Liver (tissue), 3 donors: ENCODE measurements around the gene BCKDHB.

ENCODE experiments used
- CTCF ChIP-seq: fragments of 150-350 bp; IDR thresholded peaks from 2 replicates; pipeline ENCODE4 v1.5.1; 2017; ENCODE audit warnings: improper control_type of control experiment, low read depth, low read length; ENCODE audit not compliant: missing input control
- EGR1 ChIP-seq, 2 donors: IDR thresholded peaks; 2 replicates each; pipeline ENCODE4 v1.6.1; 2016 to 2018; ENCODE audit warnings: antibody characterized with exemption in 2 of 2, low read depth in 2 of 2
- GABPA ChIP-seq, 2 donors: IDR thresholded peaks in 1 of 2; conservative IDR thresholded peaks in 1 of 2; 2 replicates each; pipeline ENCODE4 v1.6.1; 2016; ENCODE audit warnings: antibody characterized with exemption in 2 of 2, mild to moderate bottlenecking in 1 of 2, moderate library complexity in 1 of 2
- HNF4G ChIP-seq: IDR thresholded peaks from 2 replicates; pipeline ENCODE4 v1.6.1; 2016; ENCODE audit warnings: antibody characterized with exemption
- JUND ChIP-seq, 2 donors: IDR thresholded peaks; 2 replicates each; pipeline ENCODE4 v1.6.1; 2016; ENCODE audit warnings: antibody characterized with exemption in 2 of 2
- MAX ChIP-seq: IDR thresholded peaks from 2 replicates; pipeline ENCODE4 v1.6.1; 2016; ENCODE audit warnings: antibody characterized with exemption
- RAD21 ChIP-seq, 2 donors: IDR thresholded peaks; 2 replicates each; pipeline ENCODE4 v1.6.1; 2016; ENCODE audit warnings: antibody characterized with exemption in 2 of 2, mild to moderate bottlenecking in 2 of 2
- REST ChIP-seq: IDR thresholded peaks from 2 replicates; pipeline ENCODE4 v1.6.1; 2016; ENCODE audit warnings: antibody characterized with exemption, mild to moderate bottlenecking
- RXRA ChIP-seq, 2 donors: IDR thresholded peaks; 2 replicates each; pipeline ENCODE4 v1.6.1; 2017 to 2018; ENCODE audit warnings: antibody characterized with exemption in 2 of 2, mild to moderate bottlenecking in 1 of 2
- SP1 ChIP-seq: IDR thresholded peaks from 2 replicates; pipeline ENCODE4 v1.6.1; 2018; ENCODE audit warnings: antibody characterized with exemption, mild to moderate bottlenecking
- TAF1 ChIP-seq: conservative IDR thresholded peaks from 2 replicates; pipeline ENCODE4 v1.6.1; 2016; ENCODE audit warnings: antibody characterized with exemption, mild to moderate bottlenecking
- YY1 ChIP-seq: IDR thresholded peaks from 2 replicates; pipeline ENCODE4 v1.6.1; 2016; ENCODE audit warnings: antibody characterized with exemption, mild to moderate bottlenecking
- ZBTB33 ChIP-seq: IDR thresholded peaks from 2 replicates; pipeline ENCODE4 v1.6.1; 2016; ENCODE audit warnings: antibody characterized with exemption
- donor health status: healthy.
- donor health status: healthy.

- TF ChIP-seq GABPA (IDR thresholded peaks at IDR 0.05 in 1 of 2, conservative IDR thresholded peaks at IDR 0.05 in 1 of 2), result no peak
- TF ChIP-seq CTCF, result no peak
- no peak for TF ChIP-seq HNF4G
- no peak for TF ChIP-seq MAX
- no peak for TF ChIP-seq YY1
- no peak for TF ChIP-seq REST
- no peak for TF ChIP-seq SP1
- TF ChIP-seq RAD21 (IDR thresholded peaks at IDR 0.05), result no peak
- no peak for TF ChIP-seq EGR1 (IDR thresholded peaks at IDR 0.05; ENCODE audit: low read depth in 2 of 2)
- TF ChIP-seq TAF1, result no peak
- no peak for TF ChIP-seq RXRA (IDR thresholded peaks at IDR 0.05)
- no peak for TF ChIP-seq ZBTB33
- TF ChIP-seq JUND (IDR thresholded peaks at IDR 0.05), result no peak
Measured at GRCh38 chr6:80163754-80164187, 57.3 kb downstream of the BCKDHB start.
